HepG2 (cell line): ENCODE measurements around the gene TMEM187. TPM values are rescaled to one million over a fixed set of nuclear protein-coding genes. Genes with fewer than 3 reads are reported as not detected.

ENCODE experiments used
- DNMT3B ChIP-seq: conservative IDR thresholded peaks from 2 replicates; pipeline ENCODE4 v1.6.1; 2016; ENCODE audit warnings: missing biosample characterization, control low read depth
- EEA1 ChIP-seq: sonication (generic); formaldehyde crosslinking; IDR thresholded peaks from 2 replicates; pipeline ENCODE4 v1.5.1; 2020; ENCODE audit warnings: mild to moderate bottlenecking, missing genetic modification reagents, borderline replicate concordance
- ELF3 ChIP-seq: IDR thresholded peaks from 2 replicates; pipeline ENCODE4 v1.6.1; 2016; ENCODE audit warnings: missing genetic modification reagents, missing compliant biosample characterization
- GPN1 ChIP-seq: sonication (generic); formaldehyde crosslinking; IDR thresholded peaks from 2 replicates; pipeline ENCODE4 v1.5.1; 2020; ENCODE audit warnings: missing genetic modification reagents, borderline replicate concordance
- KDM2A ChIP-seq: sonication (generic); formaldehyde crosslinking; IDR thresholded peaks from 2 replicates; pipeline ENCODE4 v1.4.0; 2020; ENCODE audit warnings: low read depth, missing genetic modification reagents, borderline replicate concordance
- SMARCC2 ChIP-seq: fragments of 450-650 bp; IDR thresholded peaks from 2 replicates; pipeline ENCODE4 v1.6.1; 2017; ENCODE audit warnings: antibody characterized with exemption, mild to moderate bottlenecking
- SP5 ChIP-seq: IDR thresholded peaks from 2 replicates; pipeline ENCODE4 v1.6.1; 2016; ENCODE audit warnings: low read depth, borderline replicate concordance
- THAP11 ChIP-seq: IDR thresholded peaks from 2 replicates; pipeline ENCODE4 v1.6.1; 2016; ENCODE audit warnings: missing biosample characterization, missing genetic modification reagents
- ZNF33B ChIP-seq: sonication (generic); formaldehyde crosslinking; IDR thresholded peaks from 2 replicates; pipeline ENCODE4 v1.5.1; 2020; ENCODE audit warnings: mild to moderate bottlenecking, missing genetic modification reagents
- ZNF737 ChIP-seq: sonication (generic); formaldehyde crosslinking; IDR thresholded peaks from 2 replicates; pipeline ENCODE4 v1.5.0; 2020; ENCODE audit warnings: missing genetic modification reagents, mild to moderate bottlenecking, borderline replicate concordance
- ZNF850 ChIP-seq: sonication (generic); formaldehyde crosslinking; conservative IDR thresholded peaks from 2 replicates; pipeline ENCODE4 v1.9.0; 2021; ENCODE audit warnings: mild to moderate bottlenecking, missing genetic modification reagents
- polyA plus RNA-seq, 8 experiments: library from polyadenylated mRNA; depleted of rRNA in 3 of 8; stranded (reverse) in 7 of 8; unstranded in 1 of 8; fragments of >200 nt; fragmentation: Illumina TruSeq in 4 of 8; extraction: Trizol in 4 of 8; gene quantifications; 2 replicates each; pipeline versions ENCODE4 v1.2.1 to v1.2.3, GENCODE V29; 2011 to 2016; ENCODE audit warnings: low read depth in 4 of 8, missing spikeins in 1 of 8, mixed read lengths in 1 of 8; ENCODE audit not compliant: insufficient read depth in 1 of 8
- total RNA-seq, 5 experiments: library from RNA; depleted of rRNA; stranded (reverse); fragments of >200 nt; fragmentation: Illumina TruSeq; extraction: Trizol; gene quantifications; 2 replicates each; pipeline ENCODE4 v1.2.3, GENCODE V29; 2016; ENCODE audit warnings: low read depth in 1 of 5
- TF ChIP-seq, protein P1 (sequence below): sonication (generic); formaldehyde crosslinking; IDR thresholded peaks from 2 replicates; pipeline ENCODE4 v1.5.1; 2020; ENCODE audit warnings: mild to moderate bottlenecking, missing genetic modification reagents, moderate library complexity
- TF ChIP-seq, protein P2 (sequence below): IDR thresholded peaks from 2 replicates; pipeline ENCODE4 v1.6.1; 2016; ENCODE audit warnings: missing compliant biosample characterization, missing genetic modification reagents, borderline replicate concordance
- TF ChIP-seq, protein P3 (sequence below), 2 experiments: fragments of 450-650 bp in 1 of 2; sonication (generic) in 1 of 2; formaldehyde crosslinking in 1 of 2; IDR thresholded peaks; 2 replicates each; pipeline versions ENCODE4 v1.6.1 to v1.8.0; 2016 to 2022; ENCODE audit warnings: antibody characterized with exemption in 1 of 2, mild to moderate bottlenecking in 1 of 2, missing genetic modification reagents in 1 of 2

Gene TMEM187
- total and polyA plus RNA-seq, 2 of the 13 experiments (the other 11 are each of a cell fraction or from before 2014, with no cell fraction given), result 2.2 to 6.2 TPM

DNA sequence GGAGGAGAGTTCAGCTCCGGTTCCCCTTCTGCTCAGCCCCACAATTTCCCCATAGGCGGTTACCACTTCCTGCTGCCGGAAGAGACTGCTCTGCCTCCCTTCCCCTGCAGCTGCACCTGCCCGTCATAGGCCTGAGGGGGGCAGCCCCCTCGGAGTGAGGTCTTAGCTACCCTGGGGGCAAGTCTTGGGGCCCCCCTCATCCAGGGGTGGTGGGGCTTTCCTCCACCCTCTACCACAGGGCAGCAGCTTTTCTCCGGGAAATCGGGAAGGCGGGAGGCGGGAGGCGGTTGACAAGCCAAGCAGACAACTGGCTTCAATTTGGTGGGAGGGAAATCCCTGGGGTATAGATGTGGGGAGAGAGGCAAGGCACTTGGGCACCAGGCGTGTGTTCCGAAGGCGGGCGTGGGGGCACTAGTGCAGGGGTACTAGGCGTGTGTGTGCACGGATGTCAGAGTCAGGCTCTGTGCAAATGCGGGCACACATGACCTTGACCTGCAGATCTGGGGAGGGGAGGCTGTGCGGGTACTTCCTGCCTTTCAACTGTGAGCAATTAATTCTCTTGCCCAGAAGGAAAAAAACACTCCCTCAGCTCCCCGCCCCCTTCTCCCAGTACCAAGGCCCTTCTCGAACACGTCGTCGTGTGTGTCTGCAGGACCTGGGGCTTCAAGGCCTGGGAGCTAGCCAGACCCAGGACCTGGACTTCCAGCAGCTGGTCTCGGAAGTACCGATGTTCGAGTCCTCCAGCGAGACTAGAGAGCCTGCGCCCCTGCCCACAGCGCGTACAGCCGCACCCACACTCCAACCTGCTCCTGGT, 45.5 kb upstream of the TMEM187 start (continued):
- TF ChIP-seq ZNF33B (no peak), GPN1 (CRISPR knock-in tag) (no peak), SMARCC2 (no peak), SP5 (CRISPR knock-in tag) (peak; percentile 71), EEA1 (CRISPR knock-in tag) (no peak), KDM2A (CRISPR knock-in tag) (peak; percentile 33; the same call in 1 of the 2 replicates), DNMT3B (CRISPR knock-in tag) (no peak), ELF3 (no peak), THAP11 (no peak), ZNF850 (no peak), ZNF737 (CRISPR knock-in tag) (no peak)
- TF ChIP-seq, protein P1, sequence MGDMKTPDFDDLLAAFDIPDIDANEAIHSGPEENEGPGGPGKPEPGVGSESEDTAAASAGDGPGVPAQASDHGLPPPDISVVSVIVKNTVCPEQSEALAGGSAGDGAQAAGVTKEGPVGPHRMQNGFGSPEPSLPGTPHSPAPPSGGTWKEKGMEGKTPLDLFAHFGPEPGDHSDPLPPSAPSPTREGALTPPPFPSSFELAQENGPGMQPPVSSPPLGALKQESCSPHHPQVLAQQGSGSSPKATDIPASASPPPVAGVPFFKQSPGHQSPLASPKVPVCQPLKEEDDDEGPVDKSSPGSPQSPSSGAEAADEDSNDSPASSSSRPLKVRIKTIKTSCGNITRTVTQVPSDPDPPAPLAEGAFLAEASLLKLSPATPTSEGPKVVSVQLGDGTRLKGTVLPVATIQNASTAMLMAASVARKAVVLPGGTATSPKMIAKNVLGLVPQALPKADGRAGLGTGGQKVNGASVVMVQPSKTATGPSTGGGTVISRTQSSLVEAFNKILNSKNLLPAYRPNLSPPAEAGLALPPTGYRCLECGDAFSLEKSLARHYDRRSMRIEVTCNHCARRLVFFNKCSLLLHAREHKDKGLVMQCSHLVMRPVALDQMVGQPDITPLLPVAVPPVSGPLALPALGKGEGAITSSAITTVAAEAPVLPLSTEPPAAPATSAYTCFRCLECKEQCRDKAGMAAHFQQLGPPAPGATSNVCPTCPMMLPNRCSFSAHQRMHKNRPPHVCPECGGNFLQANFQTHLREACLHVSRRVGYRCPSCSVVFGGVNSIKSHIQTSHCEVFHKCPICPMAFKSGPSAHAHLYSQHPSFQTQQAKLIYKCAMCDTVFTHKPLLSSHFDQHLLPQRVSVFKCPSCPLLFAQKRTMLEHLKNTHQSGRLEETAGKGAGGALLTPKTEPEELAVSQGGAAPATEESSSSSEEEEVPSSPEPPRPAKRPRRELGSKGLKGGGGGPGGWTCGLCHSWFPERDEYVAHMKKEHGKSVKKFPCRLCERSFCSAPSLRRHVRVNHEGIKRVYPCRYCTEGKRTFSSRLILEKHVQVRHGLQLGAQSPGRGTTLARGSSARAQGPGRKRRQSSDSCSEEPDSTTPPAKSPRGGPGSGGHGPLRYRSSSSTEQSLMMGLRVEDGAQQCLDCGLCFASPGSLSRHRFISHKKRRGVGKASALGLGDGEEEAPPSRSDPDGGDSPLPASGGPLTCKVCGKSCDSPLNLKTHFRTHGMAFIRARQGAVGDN, result peak; percentile 81
- TF ChIP-seq, protein P2, sequence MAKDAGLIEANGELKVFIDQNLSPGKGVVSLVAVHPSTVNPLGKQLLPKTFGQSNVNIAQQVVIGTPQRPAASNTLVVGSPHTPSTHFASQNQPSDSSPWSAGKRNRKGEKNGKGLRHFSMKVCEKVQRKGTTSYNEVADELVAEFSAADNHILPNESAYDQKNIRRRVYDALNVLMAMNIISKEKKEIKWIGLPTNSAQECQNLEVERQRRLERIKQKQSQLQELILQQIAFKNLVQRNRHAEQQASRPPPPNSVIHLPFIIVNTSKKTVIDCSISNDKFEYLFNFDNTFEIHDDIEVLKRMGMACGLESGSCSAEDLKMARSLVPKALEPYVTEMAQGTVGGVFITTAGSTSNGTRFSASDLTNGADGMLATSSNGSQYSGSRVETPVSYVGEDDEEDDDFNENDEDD (CRISPR knock-in tag), result no peak; the same call in 1 of the 2 replicates
- TF ChIP-seq, protein P3, sequence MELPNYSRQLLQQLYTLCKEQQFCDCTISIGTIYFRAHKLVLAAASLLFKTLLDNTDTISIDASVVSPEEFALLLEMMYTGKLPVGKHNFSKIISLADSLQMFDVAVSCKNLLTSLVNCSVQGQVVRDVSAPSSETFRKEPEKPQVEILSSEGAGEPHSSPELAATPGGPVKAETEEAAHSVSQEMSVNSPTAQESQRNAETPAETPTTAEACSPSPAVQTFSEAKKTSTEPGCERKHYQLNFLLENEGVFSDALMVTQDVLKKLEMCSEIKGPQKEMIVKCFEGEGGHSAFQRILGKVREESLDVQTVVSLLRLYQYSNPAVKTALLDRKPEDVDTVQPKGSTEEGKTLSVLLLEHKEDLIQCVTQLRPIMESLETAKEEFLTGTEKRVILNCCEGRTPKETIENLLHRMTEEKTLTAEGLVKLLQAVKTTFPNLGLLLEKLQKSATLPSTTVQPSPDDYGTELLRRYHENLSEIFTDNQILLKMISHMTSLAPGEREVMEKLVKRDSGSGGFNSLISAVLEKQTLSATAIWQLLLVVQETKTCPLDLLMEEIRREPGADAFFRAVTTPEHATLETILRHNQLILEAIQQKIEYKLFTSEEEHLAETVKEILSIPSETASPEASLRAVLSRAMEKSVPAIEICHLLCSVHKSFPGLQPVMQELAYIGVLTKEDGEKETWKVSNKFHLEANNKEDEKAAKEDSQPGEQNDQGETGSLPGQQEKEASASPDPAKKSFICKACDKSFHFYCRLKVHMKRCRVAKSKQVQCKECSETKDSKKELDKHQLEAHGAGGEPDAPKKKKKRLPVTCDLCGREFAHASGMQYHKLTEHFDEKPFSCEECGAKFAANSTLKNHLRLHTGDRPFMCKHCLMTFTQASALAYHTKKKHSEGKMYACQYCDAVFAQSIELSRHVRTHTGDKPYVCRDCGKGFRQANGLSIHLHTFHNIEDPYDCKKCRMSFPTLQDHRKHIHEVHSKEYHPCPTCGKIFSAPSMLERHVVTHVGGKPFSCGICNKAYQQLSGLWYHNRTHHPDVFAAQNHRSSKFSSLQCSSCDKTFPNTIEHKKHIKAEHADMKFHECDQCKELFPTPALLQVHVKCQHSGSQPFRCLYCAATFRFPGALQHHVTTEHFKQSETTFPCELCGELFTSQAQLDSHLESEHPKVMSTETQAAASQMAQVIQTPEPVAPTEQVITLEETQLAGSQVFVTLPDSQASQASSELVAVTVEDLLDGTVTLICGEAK (IDR thresholded peaks at IDR 0.05), result no peak
- TF ChIP-seq, protein P3 (CRISPR knock-in tag; IDR thresholded peaks at IDR 0.05), result peak; percentile 79
